Effector CD4-positive, alpha-beta T cell (primary cell): ENCODE measurements around the gene CCDC188.

ENCODE experiments used
- DNase-seq: peaks from one replicate; pipeline ENCODE4 v3.0.0-alpha.2; 2020

The CCDC188 gene

GRCh38 chr22:20102203-20102780, 48.6 kb downstream of the CCDC188 start:
- no peak for DNase-seq

GRCh38 chr22:20101638-20102037, 49.2 kb downstream of the CCDC188 start:
- DNase-seq, result no peak

GRCh38 chr22:20099099-20099711, 51.6 kb downstream of the CCDC188 start:
- DNase-seq, result no peak
